ENCODE measurements around the gene ATP23.

ATP23 gene

DNA sequence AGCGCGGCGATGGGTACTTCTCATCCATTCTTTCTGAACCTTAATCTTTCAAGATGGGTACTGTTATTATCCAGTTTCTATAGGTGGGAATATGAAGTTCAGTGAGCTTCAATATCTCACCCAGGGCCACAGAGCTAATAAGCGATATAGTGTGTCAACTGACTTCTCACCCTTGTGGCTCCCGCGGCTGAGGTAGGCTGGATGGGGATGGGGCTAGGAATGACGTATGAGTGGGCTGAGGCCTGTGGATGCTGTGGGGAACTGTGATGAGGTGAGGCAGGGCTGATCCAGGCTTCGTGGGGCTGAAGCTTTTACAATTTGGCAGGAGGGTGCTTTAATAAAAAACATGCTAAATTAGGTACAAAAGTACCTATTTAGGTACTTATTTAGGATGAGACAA is 32.9 kb upstream of the ATP23 start:
- DNase-seq (ENCODE audit: low read depth) = no peak

DNA sequence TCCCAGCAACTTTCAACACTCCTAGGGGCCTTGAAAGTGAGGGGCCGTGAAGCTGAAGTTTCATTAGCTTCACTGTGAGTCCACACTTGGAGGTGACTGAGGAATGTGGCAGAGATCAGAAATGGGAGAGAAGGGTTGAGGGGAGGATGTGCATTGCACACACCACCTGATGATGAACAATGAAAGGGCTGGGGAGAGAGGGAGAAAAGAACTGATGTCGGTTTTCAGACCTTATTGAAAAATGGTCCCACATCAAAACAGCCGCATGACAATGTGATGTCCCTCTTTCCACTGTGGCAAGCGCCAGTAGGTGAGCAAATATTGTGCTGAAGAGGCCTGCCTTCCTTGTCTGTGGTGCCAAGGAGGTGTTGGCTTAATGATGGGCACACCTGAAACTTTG is 32.3 kb upstream of the ATP23 start:
- DNase-seq (ENCODE audit: low read depth) = no peak

DNA sequence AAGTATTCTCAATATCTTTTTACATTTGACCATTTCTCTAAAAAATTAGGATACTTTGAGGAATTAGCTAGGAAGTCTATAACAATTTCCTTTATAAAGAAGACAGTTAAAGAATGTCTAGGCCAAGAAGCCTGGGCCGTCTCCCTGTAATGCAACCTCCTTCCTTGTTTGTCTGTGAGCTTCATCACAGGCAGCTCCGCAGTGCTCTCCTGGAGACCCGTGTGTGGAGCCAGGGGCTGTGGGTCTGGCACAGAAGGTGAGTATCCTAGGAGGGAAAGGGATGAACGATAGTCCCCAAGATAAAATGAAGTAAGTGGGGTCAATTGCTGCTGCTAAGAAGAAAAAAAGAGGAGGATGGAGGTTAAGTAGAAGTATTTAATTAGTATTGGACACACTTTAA is 31.8 kb upstream of the ATP23 start:
- no peak for DNase-seq (ENCODE audit: low read depth)

DNA sequence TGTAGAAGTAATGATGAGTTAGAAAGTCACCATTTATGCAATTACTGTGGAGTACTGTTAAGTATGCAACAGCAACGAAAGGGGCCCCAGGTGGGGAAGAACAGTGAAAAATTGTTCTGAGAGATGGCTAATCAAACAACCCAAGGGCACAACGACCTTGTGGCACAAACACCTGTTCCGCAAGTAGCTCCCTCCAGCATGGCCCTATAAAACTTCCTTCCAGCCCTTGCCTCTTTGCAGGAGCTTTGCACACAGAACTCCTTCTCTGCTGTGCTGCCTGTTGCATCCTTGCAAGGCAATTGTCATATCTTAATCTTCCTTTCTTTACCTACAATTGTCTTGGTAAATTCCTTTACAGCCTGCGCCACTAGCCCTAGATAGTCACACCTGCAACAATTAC is 23.2 kb upstream of the ATP23 start:
- DNase-seq (ENCODE audit: low read depth) = no peak

DNA sequence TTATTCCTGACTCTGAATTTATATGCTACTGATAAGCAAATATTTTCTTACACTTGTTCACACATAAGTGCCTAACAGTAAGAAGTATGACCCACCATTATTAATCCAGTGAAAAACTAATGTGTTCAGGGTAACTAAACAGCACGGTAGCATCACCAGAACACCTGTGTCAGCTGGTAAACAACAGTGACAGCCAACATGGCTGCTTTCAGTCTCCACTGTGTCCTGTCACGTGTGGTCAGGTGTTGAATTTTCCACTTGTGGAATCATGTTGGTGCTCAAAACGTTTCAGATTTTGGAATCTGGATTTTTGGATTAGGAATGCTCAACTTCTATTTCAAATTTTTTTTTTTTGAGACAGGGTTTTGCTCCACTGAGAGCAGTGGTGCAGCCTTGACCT is 14.3 kb upstream of the ATP23 start:
- DNase-seq (ENCODE audit: low read depth) = no peak

DNA sequence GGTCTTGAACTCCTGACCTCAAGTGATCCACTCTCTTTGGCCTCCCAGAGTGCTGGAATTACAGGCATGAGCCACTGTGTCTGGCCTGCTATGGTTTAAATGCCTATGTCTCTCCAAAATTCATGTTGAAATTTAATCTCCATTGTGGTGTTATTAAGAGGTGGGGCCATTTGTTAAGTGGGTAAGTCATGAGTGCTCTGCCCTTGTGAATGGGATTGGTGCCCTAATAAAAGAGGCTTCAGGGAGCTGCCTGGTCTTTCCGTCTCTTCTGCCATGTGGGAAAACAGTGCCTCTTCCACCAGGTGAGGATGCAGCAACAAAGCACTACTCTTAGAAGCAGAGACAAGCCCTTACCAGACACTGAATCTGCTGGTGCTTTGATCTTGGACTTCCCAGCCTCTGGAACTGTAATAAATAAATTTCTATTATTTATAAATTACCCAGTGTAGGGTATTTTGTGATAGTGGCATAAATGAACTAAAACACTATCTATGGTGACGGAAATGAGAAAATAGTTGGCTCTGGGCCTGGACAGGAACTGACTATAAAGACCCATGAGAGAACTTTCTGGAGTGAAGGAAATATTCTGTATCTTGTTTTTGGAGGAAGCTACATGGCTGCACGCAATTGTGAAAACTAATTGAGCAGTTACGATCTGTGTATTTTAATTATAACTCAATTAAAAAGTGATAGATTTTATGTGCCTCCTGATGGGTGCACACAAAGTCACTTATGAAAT is 12.1 kb upstream of the ATP23 start:
- no peak for DNase-seq (ENCODE audit: low read depth)

DNA sequence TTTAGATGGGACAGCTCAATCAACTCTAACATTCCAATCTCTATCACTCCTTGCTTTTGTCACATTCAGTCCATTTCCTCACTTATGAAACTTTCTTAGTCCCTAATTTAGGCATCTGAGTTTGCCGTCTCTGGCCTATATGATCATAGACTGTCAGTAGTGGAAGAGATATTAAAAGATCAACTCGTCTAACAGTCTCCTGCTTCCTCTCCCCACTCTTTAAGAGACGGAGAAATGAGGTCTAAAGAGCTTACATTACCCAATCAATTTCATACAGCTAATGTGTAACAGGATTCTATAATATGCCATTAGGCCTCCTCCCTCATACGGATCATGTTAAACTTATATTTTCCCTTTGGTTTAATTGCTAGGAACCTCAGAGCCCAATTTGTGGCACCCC is 6.5 kb upstream of the ATP23 start:
- DNase-seq (ENCODE audit: low read depth) = no peak

DNA sequence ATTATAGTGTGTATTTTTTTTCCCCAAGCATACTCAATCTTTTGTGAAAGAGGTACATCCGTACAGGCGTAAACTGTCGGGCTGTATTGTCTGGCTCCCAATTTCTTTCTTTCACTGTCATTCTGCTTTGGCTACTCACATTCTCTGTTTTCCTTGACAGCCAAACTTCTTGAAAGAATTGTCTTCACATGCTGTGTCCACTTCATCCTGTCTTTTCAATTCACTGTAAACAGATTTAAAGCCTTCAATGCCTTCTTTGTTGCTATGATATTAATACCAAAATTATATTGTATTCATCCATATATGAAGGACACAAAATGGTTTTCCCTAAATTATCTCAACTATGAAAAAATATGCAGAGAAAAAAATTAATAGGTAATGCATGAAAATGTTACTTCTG is 6.0 kb upstream of the ATP23 start:
- no peak for DNase-seq (ENCODE audit: low read depth)

DNA sequence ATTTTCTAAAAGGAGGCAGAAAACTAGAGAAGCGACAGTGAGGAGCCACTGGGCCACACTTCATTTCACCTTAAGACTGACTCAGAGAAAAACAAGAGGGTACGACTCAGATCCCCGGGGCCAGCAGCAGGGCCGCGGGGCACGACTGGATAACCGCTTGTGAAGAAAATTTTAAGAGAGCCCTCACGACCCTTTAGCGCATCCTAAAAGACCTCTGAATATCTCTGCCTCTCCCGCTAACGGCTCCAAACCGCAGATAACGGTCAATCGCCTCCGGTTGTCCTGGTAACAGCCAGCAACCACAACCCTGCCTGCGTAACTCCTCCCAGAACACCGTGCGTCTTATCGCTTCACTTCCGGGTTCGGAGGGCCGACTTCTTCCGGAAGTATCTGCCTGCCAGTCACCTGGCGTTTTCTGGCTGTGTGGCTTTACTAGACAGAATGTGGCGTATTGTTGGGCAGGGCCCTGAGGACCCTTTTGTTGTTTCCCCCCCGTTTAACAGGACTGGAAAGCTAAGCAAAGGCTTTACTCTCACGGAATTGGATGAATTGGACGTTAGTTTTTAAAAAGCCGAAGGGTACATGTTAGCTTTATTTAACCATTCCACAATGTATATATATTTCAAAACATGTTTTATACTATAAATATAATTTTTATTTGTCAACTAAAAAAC is 5.4 kb upstream of the ATP23 start:
- DNase-seq (ENCODE audit: low read depth) = peak; percentile 63

DNA sequence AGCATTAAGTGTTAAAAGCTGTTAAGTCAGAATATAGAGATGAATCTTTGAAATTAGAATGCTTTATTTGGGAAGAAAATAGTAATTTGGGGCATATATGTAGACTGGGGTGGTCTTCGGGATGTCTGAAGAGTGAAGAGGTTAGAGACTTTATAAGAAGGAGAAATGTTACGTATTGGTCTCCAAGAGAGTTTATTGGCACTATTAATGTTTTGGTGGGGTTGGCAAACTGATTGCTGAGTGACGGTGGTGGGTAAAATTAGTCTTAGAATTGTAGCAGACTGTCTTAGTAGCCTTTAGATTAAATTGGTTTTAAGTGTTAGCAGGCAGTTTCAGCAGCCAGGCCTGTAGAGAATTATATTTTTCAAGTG is 4.9 kb upstream of the ATP23 start:
- no peak for DNase-seq (ENCODE audit: low read depth)

DNA sequence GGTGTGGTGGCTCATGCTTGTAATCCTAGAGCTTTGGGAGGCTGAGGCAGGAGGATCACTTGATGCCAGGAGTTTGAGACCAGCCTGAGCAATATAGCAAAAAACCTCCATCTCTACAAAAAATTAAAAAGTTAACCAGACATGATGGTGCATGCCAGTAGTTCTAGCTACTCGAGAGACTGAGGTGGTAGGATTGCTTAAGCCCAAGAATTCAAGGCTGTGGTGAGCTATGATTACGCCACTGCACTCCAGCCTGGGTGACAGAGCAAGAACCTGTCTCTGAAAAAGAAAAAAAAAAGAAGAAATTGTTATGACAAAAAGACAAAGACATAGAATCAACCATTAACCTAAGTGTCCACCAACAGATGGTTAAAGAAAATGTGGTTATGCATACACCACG is 2.1 kb upstream of the ATP23 start:
- DNase-seq (ENCODE audit: low read depth) = no peak

DNA sequence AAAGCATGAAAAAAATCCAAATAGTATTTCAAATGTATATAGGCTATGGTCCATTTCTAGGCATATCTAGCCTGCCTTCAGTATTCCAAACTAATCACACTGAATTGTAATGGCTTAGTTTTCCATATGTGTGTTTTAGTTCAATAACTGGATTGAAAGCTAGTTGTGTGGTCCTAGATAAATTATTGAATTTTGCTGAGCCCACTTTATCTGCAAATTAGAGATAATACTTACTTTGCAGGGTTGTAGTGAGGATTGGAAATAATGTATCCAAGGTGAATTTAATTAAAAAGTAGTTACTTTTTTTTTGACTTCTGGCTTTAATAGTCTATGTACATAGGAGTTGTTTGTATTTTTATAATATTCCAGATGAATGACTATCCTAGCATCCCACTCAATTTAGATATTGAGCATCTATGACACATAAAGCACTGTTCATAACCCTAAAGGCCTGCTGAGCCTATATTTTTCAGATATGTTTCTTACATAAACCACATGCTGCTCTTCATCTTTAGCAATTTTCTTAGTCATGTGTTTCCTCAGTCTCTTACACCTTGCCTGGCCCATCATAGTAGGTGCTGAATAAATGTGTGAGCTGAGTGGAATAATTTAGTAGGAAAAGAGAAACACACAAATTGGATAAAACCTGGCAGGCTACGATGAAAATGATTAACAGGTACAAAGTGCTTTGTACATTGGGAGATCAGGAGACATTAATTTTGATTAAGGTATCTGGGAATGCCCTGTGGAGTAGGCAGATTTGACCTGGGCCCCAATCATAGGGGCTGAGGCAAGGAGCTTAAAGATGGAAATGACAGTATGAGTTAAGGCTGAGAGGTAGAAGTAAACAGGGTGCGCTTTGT is 1.1 kb upstream of the ATP23 start:
- no peak for DNase-seq (ENCODE audit: low read depth)

DNA sequence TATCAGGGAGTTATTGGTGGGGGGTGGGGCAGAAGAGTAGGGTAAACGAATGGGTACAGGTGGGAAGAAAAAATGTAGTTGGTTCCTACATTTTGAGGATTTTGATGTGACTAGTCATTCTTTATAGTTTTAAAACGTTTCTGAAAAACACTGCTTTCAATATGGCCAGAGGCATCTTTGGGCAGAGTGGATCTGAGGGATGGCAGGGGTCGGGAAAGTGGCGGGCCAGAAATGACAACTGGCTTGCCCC is 527 bp upstream of the ATP23 start:
- DNase-seq (ENCODE audit: low read depth) = no peak

DNA sequence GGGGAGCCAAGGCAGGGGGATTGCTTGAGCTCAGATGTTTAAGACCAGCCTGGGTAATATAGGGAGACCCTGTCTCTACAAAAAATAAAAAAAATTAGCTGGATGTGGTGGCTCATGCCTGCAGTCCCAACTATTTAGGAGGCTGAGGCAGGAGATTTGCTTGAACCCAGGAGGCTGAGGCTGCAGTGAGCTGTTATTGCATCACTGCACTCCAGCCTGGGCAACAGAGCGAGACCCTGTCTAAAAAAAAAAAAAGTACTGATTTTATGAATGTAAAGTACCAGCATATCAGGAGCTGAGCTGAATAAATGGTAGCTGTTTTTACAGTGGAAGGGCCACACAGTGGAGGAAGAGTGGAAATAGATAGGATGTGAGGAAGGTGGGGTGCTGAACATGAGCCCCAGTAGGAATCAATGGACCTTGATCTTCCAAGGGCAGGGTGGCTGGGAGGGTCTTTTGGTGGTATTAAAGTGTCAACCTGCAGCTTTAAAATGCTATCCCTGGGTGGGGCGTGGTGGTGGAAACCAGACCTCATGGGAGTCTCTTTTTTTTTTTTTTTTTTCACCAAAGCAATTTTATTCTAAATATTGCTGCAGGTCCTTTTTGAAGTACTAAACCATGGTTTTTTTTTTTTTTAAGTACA is 2.2 kb downstream of the ATP23 start:
- DNase-seq (ENCODE audit: low read depth) = no peak

DNA sequence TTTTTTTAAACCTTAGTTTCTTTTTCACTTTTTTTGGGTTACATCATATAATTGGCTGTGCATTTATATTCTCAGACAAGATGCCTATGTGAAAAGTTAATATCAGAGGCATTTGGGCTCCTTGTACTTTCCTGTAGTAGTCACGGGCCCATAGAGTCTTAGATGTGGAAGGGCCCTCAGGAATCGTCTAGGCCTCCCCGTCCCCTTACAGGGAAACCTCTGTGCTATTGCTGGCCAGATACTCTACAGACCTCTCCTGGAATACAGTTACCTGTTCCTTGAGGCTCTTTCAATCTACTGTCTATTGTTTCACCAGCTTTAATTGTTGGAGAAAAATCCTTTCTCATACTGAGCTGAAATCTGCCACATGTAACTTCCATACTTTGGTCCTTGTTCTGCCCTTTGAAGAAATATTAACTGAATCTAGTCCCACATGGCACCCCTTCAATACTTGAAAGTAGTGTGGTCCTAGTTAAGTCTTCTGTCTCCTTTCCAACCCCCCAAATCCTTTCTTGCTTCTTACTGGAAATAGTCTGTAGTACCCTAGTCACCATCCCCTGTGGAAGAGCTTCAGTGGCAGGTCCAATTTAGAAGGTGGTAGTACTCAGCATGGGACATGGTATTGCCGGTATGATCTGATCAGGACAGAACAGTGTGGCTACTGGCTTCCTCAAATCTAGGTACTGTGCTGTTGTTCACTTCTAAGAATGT is 3.1 kb downstream of the ATP23 start:
- no peak for DNase-seq (ENCODE audit: low read depth)

DNA sequence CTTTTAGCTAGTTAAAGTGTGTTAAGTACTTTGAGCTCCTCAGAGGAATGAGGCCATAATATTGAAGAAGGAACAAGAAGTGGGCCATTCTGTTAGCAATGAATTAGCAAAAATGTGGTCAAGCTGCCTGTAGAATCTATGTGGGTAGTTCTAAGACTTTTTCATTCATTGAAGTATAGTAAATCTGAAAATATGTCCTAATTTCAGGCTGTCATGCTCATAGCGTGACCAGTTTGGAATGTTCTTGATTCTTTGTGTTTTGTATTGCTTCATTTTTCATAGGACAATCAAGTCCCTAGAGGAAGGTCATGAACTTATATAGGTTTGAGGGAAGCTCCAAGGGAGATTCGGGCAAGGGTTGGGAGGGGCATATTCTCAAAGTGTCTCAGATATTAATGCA is 11.4 kb downstream of the ATP23 start:
- no peak for DNase-seq (ENCODE audit: low read depth)

DNA sequence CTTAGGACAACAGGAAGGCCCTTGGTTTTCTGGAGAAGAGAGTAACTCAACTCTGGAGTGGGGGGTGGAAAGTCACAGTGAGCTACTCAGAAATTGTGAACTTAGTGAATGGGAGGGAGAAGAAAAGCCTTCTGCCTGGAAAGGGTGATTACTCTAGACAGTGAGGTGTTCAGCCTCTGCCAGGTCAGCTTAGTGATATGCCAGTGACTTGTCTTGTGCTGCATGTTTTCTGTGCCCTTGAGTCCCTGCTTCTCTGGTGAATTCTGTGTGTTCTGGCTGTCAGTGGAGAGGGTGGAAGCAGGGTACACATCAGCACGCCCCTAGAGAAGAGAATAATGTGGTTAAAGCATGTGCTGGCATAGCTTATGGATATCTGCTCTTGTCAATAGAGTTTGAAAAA is 13.4 kb downstream of the ATP23 start:
- DNase-seq (ENCODE audit: low read depth) = no peak

DNA sequence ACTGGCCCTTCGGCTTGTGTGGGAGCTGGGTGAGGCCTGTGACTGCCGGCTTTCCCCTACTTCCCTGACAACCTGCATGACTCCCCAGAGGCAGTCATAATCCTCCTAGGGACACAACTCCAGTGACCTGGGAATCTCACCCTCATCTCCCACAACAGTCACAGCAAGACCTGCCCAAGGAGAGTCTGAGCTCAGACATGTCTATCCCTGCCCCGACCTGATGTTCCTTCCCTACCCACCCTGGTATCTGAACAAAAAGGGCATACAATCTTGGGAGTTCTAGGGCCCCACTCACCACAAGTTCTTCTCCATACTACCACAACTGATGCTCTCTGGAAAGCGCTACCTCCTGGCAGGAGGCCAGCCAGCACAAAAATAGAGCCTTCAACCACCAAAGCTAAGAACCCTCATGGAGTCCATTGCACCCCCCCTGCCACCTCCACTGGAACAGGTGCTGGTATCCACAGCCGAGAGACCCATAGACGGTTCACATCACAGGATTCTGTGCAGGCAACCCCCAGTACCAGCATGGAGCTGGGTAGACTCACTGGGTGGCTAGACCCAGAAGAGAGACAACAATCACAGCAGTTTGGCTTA is 16.8 kb downstream of the ATP23 start:
- no peak for DNase-seq (ENCODE audit: low read depth)

DNA sequence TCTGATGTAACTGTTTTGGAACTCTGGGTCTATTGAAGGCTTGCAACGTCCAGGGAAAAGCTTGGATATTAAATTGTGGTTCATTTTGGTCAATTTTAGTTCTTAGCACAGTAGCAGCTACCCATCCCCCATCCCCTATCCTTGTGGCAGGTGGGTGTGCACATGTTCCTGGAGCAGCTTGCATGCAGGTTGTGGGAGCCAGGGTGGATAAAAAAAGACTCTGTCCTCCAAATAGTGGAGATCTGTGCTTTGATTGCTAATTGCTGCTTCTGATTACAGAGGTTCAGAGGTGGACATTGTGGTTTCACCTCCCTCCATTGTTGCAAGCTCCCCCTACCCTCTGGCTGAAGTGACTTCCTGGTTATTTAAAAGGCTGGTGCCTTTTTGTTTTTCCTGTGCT is 23.1 kb downstream of the ATP23 start:
- DNase-seq (ENCODE audit: low read depth) = no peak

DNA sequence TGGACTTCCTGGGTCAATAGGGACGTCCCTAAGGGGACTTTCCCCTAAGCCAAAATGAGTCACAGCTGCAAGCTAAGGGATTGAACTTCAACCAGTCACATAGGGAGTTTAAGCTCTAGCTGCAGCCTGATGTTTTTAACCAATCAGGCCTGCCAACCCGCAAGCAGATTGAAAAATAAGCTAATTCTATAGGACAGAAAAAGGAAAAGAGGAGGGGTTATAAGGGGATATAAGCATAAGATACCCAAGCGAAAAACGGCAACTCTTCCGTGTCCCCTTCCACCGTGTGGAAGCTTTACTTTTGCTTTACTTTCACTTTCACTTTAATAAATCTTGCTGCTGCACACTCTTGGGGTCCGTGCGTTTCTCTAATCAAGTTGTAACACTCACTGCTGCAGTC is 24.4 kb downstream of the ATP23 start:
- DNase-seq (ENCODE audit: low read depth) = no peak

DNA sequence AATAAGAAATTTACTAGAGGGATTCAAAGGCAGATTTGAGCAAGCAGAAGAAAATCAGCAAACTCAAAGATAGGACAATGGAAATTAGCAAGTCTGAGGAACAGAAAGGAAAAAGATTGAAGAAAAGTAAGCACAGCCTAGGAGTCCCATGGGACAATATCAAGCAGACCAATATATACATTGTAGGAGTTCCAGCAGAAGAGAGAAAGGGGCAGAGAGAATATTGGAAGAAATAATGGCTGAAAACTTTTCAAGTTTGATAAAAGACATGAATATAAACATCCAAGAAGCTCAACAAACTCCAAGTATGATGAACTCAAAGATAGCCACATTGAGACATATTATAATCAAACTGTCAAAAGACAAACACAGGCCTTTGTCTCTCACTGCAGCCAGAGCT is 25.2 kb downstream of the ATP23 start:
- DNase-seq (ENCODE audit: low read depth) = no peak

Data from stimulated activated CD8-positive, alpha-beta memory T cell treated with anti-CD3 and anti-CD28 coated beads, Interleukin-15, amount 100 ng/mL, for 24 hours (primary cell).